GM18498 (cell line): ENCODE results near the gene TSKU.
A peak's percentile ranks its signal among the peaks of the same experiment; 100 is the strongest.

ENCODE experiments used
- ATAC-seq: cut with Tn5 transposase; IDR thresholded peaks from one replicate; pipeline ENCODE4 v1.9.1; 2021; ENCODE audit warnings: mild to moderate bottlenecking, moderate library complexity; ENCODE audit not compliant: unreplicated experiment

The TSKU gene

GRCh38 chr11:76783294-76783895, at the start of gene TSKU:
TSKU (plus strand) TSS chr11:76783356; CDS start chr11:76795617, 12,261 bp downstream.
- ATAC-seq = no peak

DNA sequence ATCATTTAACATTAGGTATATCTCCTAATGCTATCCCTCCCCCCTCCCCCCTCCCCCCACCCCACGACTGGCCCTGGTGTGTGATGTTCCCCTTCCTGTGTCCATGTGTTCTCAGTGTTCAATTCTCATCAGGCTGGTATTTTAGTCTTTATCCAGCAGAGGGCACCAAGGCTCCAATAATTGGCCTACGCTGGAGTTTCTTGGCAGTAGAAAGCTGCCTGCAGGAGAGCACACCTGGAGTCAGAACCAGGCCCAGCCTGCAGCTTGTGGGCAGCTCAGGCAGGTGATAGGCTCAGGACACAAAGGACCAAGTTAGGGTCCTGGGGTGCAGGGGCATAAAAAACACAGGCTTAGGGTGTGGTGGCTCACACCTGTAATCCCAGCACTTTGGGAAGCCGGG, 49.2 kb upstream of the TSKU start:
- peak; percentile 55 for ATAC-seq

GRCh38 chr11:76734456-76735420, 48.4 kb upstream of the TSKU start:
- no peak for ATAC-seq

DNA sequence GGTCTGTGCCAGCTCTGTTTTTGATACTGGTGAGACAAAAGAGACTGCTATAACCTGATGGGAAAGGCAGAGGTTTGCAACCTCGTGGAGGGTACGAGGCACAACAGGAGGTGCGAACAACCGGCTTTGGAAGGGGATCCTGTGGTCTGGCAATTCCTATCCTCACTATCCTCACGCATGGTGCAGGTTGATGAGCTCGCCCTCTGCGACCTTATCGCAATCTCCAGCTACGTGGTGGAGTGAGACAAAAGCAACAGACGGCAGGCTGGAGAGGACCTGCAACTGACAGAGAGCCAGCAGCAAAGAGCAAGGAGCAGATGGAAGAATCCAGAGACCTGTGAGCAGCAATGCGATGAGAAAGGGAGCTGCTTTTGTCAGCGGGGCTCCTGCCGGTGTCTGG, 47.3 kb upstream of the TSKU start:
- ATAC-seq = no peak

- no peak for ATAC-seq
Observed at GRCh38 chr11:76736266-76736665, 46.9 kb upstream of the TSKU start.

- no peak for ATAC-seq
Observed at GRCh38 chr11:76736773-76737495, 46.2 kb upstream of the TSKU start.

DNA sequence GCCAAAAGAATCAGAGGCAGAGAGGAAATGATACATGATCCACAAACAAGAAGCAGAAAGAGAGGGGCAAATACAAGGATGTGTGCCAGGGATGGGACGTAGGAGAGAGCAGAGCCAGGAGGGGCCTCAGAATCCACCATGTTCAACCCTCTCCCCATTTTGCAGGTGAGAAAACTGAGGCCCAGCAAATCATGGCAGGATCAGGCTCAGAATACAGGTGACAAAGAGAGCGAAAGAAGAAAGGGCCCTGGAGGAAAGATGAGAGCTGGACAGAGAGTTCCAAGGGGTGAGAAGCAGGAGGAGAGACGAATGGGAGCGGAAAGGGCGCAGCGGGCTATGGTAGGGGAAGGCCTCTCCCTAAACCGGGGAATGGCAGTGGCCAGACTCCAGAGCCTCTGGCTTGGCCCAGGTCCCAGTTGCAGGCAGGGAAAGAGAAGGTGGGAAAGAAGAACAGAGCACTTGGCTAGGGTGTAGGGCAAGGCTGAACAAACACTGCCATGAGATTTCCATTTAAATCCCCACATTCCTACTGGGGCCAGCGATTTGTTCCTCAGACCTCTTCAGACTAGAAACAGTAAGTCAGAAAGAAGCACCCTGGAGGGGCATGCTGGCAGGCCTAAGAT, 44.4 kb upstream of the TSKU start:
- no peak for ATAC-seq

DNA sequence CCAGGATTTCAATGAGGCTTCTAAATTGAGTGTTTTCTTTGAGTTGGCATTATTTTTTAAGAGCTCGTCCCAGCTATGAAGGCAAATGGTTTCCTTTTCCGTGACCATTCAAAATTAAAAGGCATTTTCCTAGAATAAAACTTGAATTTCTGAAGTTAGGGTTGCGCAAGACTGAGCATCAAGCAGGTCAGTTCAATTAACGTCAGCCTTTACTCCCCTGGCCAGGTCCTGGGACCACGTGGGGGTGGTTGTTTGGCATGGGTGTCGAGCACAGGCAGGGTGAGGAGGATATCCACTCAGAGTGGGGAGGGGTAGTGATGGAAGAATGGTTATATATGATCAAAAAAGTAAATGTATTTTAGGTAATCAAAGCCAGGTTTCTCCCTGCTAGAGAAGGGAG, 43.4 kb upstream of the TSKU start:
- ATAC-seq = no peak

DNA sequence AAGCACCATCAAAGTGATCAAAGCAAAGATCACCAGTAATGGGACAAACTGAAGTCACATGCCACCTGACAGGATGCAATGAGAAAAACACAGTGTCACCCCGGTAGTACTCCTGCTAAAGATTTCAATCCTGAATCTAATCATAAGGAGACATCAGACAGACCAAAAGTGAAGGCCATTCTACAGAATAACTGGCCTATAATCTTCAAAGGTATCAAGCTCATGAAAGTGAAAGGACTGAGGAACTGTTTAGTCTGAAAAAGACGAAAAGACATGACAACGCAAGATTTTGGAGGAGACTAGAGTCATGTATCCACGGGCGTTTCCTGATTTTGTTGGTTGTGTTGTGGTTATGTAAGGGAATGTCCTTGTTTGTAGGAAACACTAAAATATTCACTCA, 42.4 kb upstream of the TSKU start:
- ATAC-seq = no peak

DNA sequence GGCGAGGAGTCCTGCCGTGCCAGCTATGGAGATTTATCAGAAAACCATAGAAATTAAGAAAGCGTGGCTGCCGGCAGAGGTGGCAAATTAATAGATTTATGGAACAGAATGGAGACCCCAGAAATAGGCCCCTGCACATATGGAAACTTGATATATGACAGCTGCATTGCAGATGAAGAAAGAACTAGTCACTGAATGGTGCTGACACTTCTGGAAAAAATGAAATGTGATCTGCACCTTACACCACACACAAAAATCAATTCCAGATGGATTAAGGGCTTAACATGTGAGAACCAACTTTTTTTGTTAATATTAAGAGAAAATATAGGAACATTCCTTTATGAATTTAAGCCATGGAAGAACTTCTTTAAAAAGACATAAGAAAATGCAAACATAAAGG, 40.3 kb upstream of the TSKU start:
- no peak for ATAC-seq

DNA sequence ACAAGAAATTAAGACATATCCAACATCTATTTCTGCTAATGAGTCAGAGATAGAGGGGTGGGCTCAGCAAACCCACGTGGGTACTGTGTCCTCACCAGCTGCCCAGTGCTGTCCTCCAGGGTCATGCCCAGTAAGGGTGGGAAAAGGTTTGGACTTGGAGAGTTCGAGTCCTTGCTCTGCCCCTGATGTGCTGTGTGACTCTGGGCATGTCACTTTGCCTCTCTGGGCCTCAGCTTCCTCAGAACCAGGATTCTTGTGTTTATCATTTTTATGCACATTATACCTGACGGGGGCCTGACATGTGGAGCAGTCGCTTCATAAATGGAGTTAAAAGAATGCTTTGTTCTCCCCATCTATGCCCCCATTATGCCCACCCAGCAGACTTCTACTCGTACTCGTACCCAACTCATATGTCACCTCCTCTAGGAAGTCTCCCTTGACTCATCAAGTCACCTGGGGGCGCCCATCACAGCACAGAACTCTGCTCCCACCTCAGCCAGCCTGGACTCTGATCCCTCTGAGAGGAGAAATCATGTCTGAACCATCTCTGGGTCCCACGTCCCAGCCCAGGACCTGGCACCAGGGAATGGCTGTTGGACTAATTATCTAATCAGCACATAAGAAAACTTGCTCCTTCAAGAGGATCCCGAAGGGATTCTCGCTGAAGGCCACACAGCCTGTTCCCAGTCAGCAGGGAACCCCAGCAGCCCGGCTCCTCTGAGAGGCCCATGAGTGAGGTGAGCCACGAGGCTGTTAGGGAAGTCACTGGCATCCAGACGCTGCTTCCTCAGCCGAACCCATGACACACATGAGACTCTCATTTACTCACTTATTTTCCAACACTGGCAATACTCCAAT, 38.7 kb upstream of the TSKU start:
- no peak for ATAC-seq

DNA sequence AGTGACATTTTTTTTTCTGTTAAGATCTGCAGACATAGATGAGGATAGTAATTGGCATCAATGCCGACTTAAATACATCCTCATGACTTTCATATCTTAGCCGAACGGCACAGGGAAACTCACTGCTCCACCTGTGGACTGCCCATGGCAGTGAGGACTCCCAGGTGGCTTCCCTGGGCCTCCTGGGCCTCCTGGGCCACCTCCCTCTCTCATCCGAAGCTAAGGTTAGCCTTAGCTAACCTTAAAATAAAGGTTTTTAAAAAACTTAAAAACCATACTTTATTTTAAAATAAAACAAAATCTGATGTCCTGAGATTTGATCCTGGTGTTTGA, 38.1 kb upstream of the TSKU start:
- ATAC-seq = no peak

DNA sequence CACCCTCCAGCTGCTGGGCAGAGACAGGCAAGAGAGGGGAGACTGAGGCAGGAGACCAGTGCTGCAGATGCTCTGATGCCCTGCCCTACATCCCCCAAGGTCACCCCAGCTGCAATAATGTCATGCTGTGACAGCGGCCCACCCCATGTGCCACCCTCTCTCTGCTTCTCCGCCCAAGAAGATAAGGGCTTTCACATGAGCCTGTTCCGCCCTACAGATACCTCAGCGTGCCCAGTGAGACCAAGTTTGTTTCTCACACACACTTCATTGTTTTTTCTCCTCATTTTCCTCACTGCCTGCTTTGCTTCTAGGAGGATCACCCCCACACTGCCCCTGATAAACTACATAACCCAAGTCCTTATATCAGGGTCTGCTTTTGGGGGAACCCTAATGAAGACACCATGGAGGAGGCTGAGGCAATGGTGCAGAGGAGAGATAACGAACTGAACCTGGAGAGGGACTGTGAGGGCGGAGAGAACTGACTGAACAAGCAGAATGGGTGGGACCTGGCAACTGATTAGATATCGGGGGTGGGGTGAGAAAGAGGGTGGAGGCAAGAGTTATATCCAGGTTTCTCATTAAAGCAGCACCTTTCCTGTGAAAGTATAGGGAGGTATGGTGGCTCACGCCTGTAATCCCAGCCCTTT, 37.5 kb upstream of the TSKU start:
- no peak for ATAC-seq

DNA sequence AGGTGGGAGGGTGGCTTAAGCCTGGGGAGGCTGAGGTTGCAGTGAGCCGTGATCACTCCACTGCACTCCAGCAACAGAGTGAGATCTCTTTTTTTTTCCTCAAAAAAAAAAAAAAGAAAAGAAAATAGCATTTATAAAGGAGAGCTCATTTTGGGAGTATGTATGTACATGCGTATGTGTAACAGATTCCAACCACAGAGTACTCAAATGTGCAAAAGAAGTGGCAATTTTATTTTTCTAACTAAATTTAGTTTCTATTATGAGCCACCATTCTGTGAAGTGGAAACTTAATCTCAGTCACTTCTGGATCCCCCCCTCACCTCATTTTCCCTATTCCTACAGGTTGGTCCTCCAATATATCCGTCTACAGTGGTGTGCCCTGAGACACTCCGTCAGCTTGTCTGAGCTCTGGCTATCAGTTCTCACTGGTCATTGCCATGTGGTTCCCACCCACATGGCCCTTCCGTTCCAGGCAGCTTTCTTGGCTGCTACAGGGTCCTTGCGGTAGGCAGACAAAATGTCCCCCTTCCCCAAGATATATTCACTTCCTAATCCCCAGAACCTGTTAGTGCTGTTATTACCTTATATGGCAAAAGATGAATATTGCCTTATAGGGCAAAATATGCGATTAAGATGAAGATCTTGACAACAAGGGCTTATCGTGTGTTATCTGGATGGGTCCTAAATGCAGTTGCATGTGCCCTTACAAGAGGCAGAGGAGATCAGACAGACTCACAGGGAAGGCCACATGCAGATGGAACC, 35.8 kb upstream of the TSKU start:
- ATAC-seq = no peak

- ATAC-seq = no peak
Observed at GRCh38 chr11:76747915-76748860, 35.0 kb upstream of the TSKU start.

GRCh38 chr11:76748948-76749347, 34.2 kb upstream of the TSKU start:
- ATAC-seq = no peak

DNA sequence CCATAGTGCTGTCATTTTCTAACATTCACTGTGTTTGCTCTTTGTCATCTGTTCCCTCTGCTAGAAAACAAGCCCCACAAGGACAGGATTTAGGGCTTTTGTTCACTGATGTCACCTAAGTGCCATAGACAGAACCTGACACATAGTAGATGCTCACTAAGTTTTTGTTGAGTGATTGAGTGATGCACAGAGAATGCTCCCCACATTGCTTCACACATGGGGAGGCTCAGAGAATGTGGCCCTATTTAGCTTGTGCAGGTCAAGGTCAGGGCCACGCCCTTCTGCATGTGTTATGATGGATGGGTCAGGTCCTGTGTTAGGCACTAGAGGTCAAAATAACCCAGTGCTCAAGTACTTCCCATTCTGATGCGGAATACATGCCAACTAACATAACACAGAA, 33.1 kb upstream of the TSKU start:
- ATAC-seq = no peak

DNA sequence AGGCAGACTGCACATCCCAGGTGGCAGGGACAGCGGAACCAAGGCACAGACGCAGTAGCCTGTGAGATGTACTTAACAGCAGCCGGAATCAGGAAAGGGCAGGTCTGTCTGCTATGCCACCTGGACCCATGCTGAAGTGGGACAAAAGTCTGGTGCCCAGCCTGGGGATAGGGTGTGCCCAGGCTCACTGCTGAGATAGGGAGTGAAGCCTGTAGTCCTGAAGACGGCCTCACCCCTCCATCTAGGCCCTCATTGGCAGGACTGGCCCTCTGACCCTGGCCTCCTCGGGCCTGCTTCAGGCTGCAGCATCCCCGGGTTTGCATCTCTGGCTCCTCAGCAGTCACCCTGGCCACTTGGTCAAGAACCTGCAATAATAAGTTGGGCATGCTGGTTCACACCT, 32.4 kb upstream of the TSKU start:
- no peak for ATAC-seq
